Type B pancreatic cell (in vitro differentiated cells): ENCODE data around the gene MRPS17. TPM values are rescaled to one million over a fixed set of nuclear protein-coding genes. Genes with fewer than 3 reads are reported as not detected.
"Not testable (repeated sequence)": the region's sequence is repeated elsewhere in the genome, so short reads cannot be mapped to it uniquely, and the experiment has no call there.

Experiments used
- DNase-seq: peaks from one replicate; pipeline ENCODE4 v3.0.0; 2021; ENCODE audit warnings: mixed read lengths; ENCODE audit not compliant: unreplicated experiment; ENCODE audit errors: extremely low spot score
- H3K27ac Mint-ChIP-seq: 2 replicates; pipeline ENCODE4 v1.8.0; 2021; ENCODE audit warnings: mild to moderate bottlenecking, mixed read lengths
- H3K27me3 Mint-ChIP-seq: 2 replicates; pipeline ENCODE4 v1.8.0; 2021; ENCODE audit warnings: mixed read lengths
- H3K36me3 Mint-ChIP-seq: 2 replicates; pipeline ENCODE4 v1.8.0; 2021; ENCODE audit warnings: mixed read lengths
- H3K4me1 Mint-ChIP-seq: one replicate; pipeline ENCODE4 v1.8.0; 2021; ENCODE audit warnings: mixed read lengths; ENCODE audit not compliant: unreplicated experiment
- H3K4me3 Mint-ChIP-seq: 2 replicates; pipeline ENCODE4 v1.8.0; 2021; ENCODE audit warnings: mild to moderate bottlenecking, mixed read lengths
- H3K9me3 Mint-ChIP-seq: 2 replicates; pipeline ENCODE4 v1.8.0; 2021; ENCODE audit warnings: mixed read lengths
- total RNA-seq: library from RNA; stranded (reverse); gene quantifications from 2 replicates; pipeline ENCODE4 v1.2.1, GENCODE V29; 2021; ENCODE audit warnings: low replicate concordance
- TF ChIP-seq, protein P1 (sequence below): fragments of 200-600 bp; sonication (generic); conservative IDR thresholded peaks from 2 replicates; pipeline ENCODE4 v1.5.0; 2021; ENCODE audit warnings: antibody characterized with exemption, mild to moderate bottlenecking

Gene MRPS17
- total RNA-seq, 1 donor from 2014 or later = 19.7 TPM

DNA sequence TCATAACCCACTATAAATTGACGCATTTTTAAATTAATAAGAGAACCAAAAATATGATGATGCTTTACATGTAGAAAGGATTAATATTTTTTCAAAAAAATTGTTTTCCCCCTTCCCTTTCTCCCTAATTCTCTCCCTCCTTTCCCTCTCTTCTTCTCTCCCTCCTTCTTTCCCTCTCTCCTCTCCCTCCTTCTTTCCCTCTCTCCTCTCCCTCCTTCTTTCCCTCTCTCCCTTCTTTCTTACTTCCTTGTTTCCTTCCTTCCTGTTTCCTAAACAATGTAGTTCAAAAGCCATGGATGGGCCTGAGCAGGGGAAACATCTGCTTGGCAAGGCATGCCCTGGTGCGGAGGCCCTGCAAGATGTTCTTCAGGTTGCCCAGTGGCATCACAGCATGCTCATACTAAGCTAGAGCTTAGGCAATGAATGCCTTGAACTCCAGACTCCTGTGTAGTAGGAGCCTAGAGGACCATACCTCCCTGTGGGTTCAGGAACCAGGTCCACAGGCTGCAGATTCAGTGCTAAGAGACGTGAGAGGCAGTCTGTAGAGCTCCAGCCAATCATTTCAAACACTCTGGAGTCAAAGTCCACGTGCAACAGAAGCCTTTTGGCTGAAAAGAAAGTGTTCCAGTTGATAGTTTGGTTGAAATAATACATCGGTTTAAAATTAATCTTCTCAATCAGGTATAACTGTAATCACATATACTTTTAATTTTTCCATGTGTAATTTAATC lies 20.1 kb upstream of the MRPS17 start:
- no peaks in the 10 kb centered on the region for H3K27me3 Mint-ChIP-seq
- H3K9me3 Mint-ChIP-seq = no peaks in the 10 kb centered on the region
- H3K4me1 Mint-ChIP-seq = no peaks in the 10 kb centered on the region
- H3K4me3 Mint-ChIP-seq = no peak overlapping the region
- no peak overlapping the region for H3K27ac Mint-ChIP-seq
- no peak for DNase-seq
- TF ChIP-seq, protein P1, sequence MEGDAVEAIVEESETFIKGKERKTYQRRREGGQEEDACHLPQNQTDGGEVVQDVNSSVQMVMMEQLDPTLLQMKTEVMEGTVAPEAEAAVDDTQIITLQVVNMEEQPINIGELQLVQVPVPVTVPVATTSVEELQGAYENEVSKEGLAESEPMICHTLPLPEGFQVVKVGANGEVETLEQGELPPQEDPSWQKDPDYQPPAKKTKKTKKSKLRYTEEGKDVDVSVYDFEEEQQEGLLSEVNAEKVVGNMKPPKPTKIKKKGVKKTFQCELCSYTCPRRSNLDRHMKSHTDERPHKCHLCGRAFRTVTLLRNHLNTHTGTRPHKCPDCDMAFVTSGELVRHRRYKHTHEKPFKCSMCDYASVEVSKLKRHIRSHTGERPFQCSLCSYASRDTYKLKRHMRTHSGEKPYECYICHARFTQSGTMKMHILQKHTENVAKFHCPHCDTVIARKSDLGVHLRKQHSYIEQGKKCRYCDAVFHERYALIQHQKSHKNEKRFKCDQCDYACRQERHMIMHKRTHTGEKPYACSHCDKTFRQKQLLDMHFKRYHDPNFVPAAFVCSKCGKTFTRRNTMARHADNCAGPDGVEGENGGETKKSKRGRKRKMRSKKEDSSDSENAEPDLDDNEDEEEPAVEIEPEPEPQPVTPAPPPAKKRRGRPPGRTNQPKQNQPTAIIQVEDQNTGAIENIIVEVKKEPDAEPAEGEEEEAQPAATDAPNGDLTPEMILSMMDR = no peak
- H3K36me3 Mint-ChIP-seq = peaks cover 9% of the 10 kb centered on the region

DNA sequence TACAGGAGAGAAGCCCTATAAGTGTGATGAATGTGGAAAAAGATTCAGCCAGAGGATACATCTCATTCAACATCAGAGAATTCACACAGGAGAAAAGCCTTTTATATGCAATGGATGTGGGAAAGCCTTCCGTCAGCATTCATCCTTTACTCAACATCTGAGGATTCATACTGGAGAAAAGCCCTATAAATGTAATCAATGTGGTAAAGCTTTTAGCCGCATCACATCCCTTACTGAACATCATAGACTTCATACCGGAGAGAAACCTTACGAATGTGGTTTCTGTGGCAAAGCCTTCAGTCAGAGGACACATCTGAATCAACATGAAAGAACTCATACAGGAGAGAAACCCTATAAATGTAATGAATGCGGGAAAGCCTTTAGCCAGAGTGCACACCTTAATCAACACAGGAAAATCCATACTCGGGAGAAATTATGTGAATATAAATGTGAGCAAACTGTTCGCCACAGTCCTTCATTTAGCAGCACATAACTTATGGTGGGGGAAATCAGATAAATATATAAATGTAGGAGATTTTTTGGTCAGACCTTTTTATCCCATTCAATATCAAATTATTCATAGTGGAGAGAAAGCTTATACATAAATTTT lies 12.1 kb upstream of the MRPS17 start:
- H3K4me1 Mint-ChIP-seq = no peaks in the 10 kb centered on the region
- H3K27ac Mint-ChIP-seq = no peak overlapping the region
- no peaks in the 10 kb centered on the region for H3K27me3 Mint-ChIP-seq
- peaks cover 34% of the 10 kb centered on the region for H3K36me3 Mint-ChIP-seq
- TF ChIP-seq, protein P1 = no peak
- no peak for DNase-seq
- H3K9me3 Mint-ChIP-seq = peaks cover 15% of the 10 kb centered on the region
- H3K4me3 Mint-ChIP-seq = no peak overlapping the region

DNA sequence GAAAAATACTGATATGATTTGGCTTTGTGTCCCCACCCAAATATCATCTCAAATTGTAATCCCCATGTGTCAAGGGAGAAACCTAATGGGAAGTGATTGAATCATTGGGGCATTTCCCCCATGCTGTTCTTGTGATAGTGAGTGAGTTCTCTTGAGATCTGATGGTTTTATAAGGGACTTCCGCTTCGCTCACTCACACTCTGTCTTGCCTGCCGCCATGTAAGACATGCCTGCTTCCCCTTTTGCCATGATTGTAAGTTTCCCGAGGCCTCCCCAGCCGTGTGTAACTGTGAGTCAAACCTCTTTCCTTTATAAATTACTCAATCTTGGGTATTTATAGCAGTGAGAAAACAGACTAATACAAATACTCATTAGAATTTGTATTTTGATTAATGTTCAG lies 5.1 kb upstream of the MRPS17 start:
- H3K27ac Mint-ChIP-seq = no peak overlapping the region
- H3K4me1 Mint-ChIP-seq = peaks cover under 1% of the 10 kb centered on the region
- TF ChIP-seq, protein P1 = no peak
- H3K4me3 Mint-ChIP-seq = no peak overlapping the region
- H3K36me3 Mint-ChIP-seq = peaks cover 15% of the 10 kb centered on the region
- DNase-seq = no peak
- H3K27me3 Mint-ChIP-seq = no peaks in the 10 kb centered on the region
- H3K9me3 Mint-ChIP-seq = peaks cover 4% of the 10 kb centered on the region

DNA sequence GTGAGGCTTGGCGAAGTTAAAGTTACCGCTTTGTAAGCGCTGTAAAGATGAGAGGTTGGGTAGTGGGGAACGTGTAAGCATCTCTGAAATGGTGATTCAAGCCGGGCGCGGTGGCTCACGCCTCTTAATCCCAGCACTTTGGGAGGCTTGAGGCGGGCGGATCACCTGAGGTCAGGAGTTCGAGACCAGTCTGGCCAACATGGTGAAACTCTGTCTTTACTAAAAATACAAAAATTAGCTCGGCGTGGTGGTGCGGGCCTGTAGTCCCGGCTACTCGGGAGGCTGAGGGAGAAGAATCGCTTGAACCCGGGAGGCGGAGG lies 635 bp downstream of the MRPS17 start:
- H3K27me3 Mint-ChIP-seq, H3K4me1 Mint-ChIP-seq, DNase-seq, H3K9me3 Mint-ChIP-seq: not testable (repeated sequence)
- Mint-ChIP-seq H3K4me3 (peak overlapping the region; percentile 100), H3K27ac (peak overlapping the region; percentile 99), H3K36me3 (peaks cover 16% of the 10 kb centered on the region)

DNA sequence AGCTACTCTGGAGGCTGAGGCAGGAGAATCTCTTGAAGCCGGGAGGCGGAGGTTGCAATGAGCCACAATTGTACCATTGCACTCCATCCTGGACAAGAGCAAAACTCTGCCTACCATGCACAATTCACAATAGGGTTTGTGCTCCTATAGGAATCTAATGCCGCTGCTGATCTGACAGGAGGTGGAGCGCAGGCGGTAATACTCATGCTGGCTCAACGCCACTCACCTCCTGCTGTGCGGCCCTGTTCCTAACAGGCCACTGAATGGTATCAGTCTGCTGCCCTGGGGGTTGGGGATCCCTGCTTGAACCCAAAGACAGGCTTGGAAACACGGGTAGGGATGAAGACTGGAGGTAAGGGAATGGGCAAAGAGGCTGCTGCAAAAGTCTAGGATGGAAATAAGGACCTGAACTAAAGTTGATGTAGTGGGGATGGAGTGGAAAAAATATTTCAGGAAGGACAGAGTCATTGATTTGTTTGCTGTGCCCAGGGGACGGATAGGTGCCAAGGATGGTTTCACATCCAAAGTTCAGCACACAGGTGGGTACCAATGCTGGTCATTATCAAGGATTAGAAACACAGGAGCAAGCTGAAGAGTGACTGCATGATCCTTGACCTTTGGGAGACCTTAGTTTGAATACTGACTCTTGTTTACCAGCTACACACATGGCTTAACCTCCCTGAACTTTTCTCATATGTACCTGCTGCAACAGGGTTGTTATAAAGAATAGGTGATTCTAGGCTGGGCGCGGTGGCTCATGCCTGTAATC lies 2.2 kb downstream of the MRPS17 start:
- Mint-ChIP-seq H3K36me3 (peaks cover 18% of the 10 kb centered on the region), H3K27me3 (no peaks in the 10 kb centered on the region), H3K4me3 (peak overlapping the region; percentile 100), H3K4me1 (peaks cover 9% of the 10 kb centered on the region), H3K27ac (no peak overlapping the region), H3K9me3 (no peaks in the 10 kb centered on the region)
- TF ChIP-seq, protein P1 = no peak
- no peak for DNase-seq

DNA sequence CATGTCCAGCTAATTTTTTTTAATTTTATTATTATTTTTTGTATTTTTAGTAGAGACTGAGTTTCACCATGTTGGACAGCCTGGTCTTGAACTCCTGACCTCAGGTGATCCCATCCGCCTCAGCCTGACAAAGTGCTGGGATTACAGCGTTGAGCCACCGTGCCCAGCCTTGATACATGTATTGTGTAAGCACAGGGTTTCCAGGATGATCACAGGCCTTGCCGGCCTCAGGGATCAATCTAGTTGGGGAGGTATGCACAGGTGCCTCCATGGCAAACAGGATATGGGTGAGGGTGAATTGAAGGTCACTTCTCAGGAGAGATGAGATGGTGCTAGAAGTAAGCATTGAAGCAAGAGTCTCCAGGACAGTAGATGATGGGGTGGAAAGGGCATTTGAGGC lies 5.5 kb downstream of the MRPS17 start:
- no peaks in the 10 kb centered on the region for H3K27me3 Mint-ChIP-seq
- no peak overlapping the region for H3K4me3 Mint-ChIP-seq
- TF ChIP-seq, protein P1 = no peak
- H3K36me3 Mint-ChIP-seq = peaks cover 13% of the 10 kb centered on the region
- peaks cover 5% of the 10 kb centered on the region for H3K4me1 Mint-ChIP-seq
- DNase-seq = no peak
- no peaks in the 10 kb centered on the region for H3K9me3 Mint-ChIP-seq
- no peak overlapping the region for H3K27ac Mint-ChIP-seq
